Mammary epithelial cell (primary cell): ENCODE results near the gene TRMT2A.

Source experiments
- EZH2 ChIP-seq: IDR thresholded peaks from 2 replicates; pipeline ENCODE4 v1.6.1; 2012; ENCODE audit warnings: low read length, inconsistent platforms, borderline replicate concordance
- TF ChIP-seq, protein P1 (sequence below), 2 donors: IDR thresholded peaks in 1 of 2; conservative IDR thresholded peaks in 1 of 2; 2 replicates each; pipeline ENCODE4 v1.5.1; 2011 to 2012; ENCODE audit warnings: inconsistent platforms in 2 of 2, low read length in 2 of 2, mild to moderate bottlenecking in 2 of 2, control low read depth in 1 of 2, low read depth in 1 of 2; ENCODE audit not compliant: insufficient read depth in 1 of 2; ENCODE audit errors: extremely low read depth in 1 of 2

DNA sequence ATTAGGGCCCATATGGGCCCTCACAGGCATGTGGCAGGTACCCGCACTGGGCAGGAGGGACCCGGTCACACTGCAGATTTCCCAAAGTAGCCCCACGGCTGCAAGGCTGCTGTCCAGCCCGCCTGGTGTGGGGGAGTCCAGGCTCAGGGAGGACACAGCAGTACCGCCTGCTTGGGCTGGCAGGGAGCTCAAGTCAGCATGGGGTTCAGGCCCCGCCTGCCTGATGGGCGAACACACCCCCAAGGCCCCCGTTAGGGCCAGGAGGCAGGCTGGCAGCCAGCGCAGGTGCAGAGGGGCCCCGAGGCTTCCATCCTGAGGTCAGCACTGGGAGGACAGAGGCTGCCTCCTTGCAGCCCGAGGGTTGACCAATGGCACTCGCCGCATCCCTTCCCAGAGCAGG, 20.1 kb upstream of the TRMT2A start:
- TF ChIP-seq, protein P1, sequence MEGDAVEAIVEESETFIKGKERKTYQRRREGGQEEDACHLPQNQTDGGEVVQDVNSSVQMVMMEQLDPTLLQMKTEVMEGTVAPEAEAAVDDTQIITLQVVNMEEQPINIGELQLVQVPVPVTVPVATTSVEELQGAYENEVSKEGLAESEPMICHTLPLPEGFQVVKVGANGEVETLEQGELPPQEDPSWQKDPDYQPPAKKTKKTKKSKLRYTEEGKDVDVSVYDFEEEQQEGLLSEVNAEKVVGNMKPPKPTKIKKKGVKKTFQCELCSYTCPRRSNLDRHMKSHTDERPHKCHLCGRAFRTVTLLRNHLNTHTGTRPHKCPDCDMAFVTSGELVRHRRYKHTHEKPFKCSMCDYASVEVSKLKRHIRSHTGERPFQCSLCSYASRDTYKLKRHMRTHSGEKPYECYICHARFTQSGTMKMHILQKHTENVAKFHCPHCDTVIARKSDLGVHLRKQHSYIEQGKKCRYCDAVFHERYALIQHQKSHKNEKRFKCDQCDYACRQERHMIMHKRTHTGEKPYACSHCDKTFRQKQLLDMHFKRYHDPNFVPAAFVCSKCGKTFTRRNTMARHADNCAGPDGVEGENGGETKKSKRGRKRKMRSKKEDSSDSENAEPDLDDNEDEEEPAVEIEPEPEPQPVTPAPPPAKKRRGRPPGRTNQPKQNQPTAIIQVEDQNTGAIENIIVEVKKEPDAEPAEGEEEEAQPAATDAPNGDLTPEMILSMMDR (conservative IDR thresholded peaks at IDR 0.05 in 1 of 2, IDR thresholded peaks at IDR 0.05 in 1 of 2; ENCODE audit: extremely low read depth in 1 of 2, insufficient read depth in 1 of 2, low read depth in 1 of 2, low read length in 2 of 2): no peak
- no peak for TF ChIP-seq EZH2
